Measurements from ENCODE around the gene CCDC171. TPM values are rescaled to one million over a fixed set of nuclear protein-coding genes. Genes with fewer than 3 reads are reported as not detected.

CCDC171 gene
- polyA plus RNA-seq, 3 donors, result 0.08 to 0.17 (median 0.10) TPM

GRCh38 chr9:15764131-15764530, 211.3 kb downstream of the CCDC171 start:
- H3K36me3 ChIP-seq (replicated peaks in 1 of 2; ENCODE audit: control insufficient read depth in 1 of 2, insufficient read depth in 2 of 2, low read length in 2 of 2), result no peaks in the 10 kb centered on the region
- H2AFZ ChIP-seq (ENCODE audit: insufficient read depth, low read depth, low read length, poor library complexity, severe bottlenecking), result no peak overlapping the region
- H3K4me3 ChIP-seq (replicated peaks in 1 of 3; ENCODE audit: low read depth in 2 of 3, low read length in 3 of 3), result no peak overlapping the region
- no peaks in the 10 kb centered on the region for H3K9me3 ChIP-seq (replicated peaks in 1 of 2; ENCODE audit: control insufficient read depth in 1 of 2, insufficient read depth in 1 of 2, low read length in 2 of 2)
- no peaks in the 10 kb centered on the region for H3K79me2 ChIP-seq (ENCODE audit: insufficient read depth, low read length)
- no peak for DNase-seq
- H3K9me3 Mint-ChIP-seq, result peaks cover 0 to 5% (median 0%) of the 10 kb centered on the region in 7 donors
- 92% methylated on average over 2 of the region's 2 CpGs for WGBS (ENCODE audit: insufficient coverage)
- no peaks in the 10 kb centered on the region for H3K4me1 Mint-ChIP-seq
- H3K4me1 ChIP-seq (ENCODE audit: control insufficient read depth in 1 of 2, insufficient read depth in 2 of 2, low read length in 2 of 2), result no peaks in the 10 kb centered on the region
- H3K36me3 Mint-ChIP-seq, result no peaks in the 10 kb centered on the region
- H3K4me3 Mint-ChIP-seq, result no peak overlapping the region
- H3K4me2 ChIP-seq (replicated peaks; ENCODE audit: extremely low read depth, low read length, poor library complexity, severe bottlenecking), result no peak overlapping the region
- no peak overlapping the region for H3K27ac Mint-ChIP-seq
- no peak for TF ChIP-seq CTCF (IDR thresholded peaks at IDR 0.05)
- no peaks in the 10 kb centered on the region for H3K27me3 ChIP-seq (ENCODE audit: control insufficient read depth in 2 of 2, insufficient read depth in 2 of 2, low read length in 2 of 2)
- intact Hi-C loops (cut with micrococcal nuclease), result no loop called here
- no peaks in the 10 kb centered on the region for H4K20me1 ChIP-seq (ENCODE audit: insufficient read depth, low read length)
- no peak overlapping the region for H3K27ac ChIP-seq (ENCODE audit: low read depth in 1 of 2, low read length in 2 of 2)
- no peaks in the 10 kb centered on the region for H3K27me3 Mint-ChIP-seq (ENCODE audit: low read depth in 3 of 3)
- no peak overlapping the region for H3K9ac ChIP-seq (ENCODE audit: insufficient read depth, low read length, poor library complexity, severe bottlenecking)

- H3K9me3 ChIP-seq (replicated peaks in 1 of 2; ENCODE audit: control insufficient read depth in 1 of 2, insufficient read depth in 1 of 2, low read length in 2 of 2), result no peaks in the 10 kb centered on the region
- intact Hi-C loops (cut with micrococcal nuclease), result no loop called here
- no peak overlapping the region for H3K27ac ChIP-seq (ENCODE audit: low read depth in 1 of 2, low read length in 2 of 2)
- WGBS (ENCODE audit: insufficient coverage), result 100% methylated on average over 1 of the region's 5 CpGs
- no peaks in the 10 kb centered on the region for H3K4me1 ChIP-seq (ENCODE audit: control insufficient read depth in 1 of 2, insufficient read depth in 2 of 2, low read length in 2 of 2)
- H3K9me3 Mint-ChIP-seq, result peaks cover 0 to 3% (median 0%) of the 10 kb centered on the region in 7 donors
- no peaks in the 10 kb centered on the region for H3K4me1 Mint-ChIP-seq
- H3K4me3 Mint-ChIP-seq, result no peak overlapping the region
- H3K4me2 ChIP-seq (replicated peaks; ENCODE audit: extremely low read depth, low read length, poor library complexity, severe bottlenecking), result no peak overlapping the region
- no peaks in the 10 kb centered on the region for H3K36me3 Mint-ChIP-seq
- no peak for TF ChIP-seq CTCF (IDR thresholded peaks at IDR 0.05)
- H3K36me3 ChIP-seq (replicated peaks in 1 of 2; ENCODE audit: control insufficient read depth in 1 of 2, insufficient read depth in 2 of 2, low read length in 2 of 2), result no peaks in the 10 kb centered on the region
- H3K27ac Mint-ChIP-seq, result no peak overlapping the region
- no peak overlapping the region for H3K4me3 ChIP-seq (replicated peaks in 1 of 3; ENCODE audit: low read depth in 2 of 3, low read length in 3 of 3)
- no peak overlapping the region for H3K9ac ChIP-seq (ENCODE audit: insufficient read depth, low read length, poor library complexity, severe bottlenecking)
- DNase-seq, result no peak
- no peaks in the 10 kb centered on the region for H3K79me2 ChIP-seq (ENCODE audit: insufficient read depth, low read length)
- H3K27me3 ChIP-seq (ENCODE audit: control insufficient read depth in 2 of 2, insufficient read depth in 2 of 2, low read length in 2 of 2), result no peaks in the 10 kb centered on the region
- H2AFZ ChIP-seq (ENCODE audit: insufficient read depth, low read depth, low read length, poor library complexity, severe bottlenecking), result no peak overlapping the region
- H3K27me3 Mint-ChIP-seq (ENCODE audit: low read depth in 3 of 3), result no peaks in the 10 kb centered on the region
- no peaks in the 10 kb centered on the region for H4K20me1 ChIP-seq (ENCODE audit: insufficient read depth, low read length)
Observed at GRCh38 chr9:15769547-15769946, 216.7 kb downstream of the CCDC171 start.

Measured in CD14-positive monocyte (primary cell).